Panc1 (cell line): ENCODE results near the gene GCHFR. TPM values are rescaled to one million over a fixed set of nuclear protein-coding genes. Genes with fewer than 3 reads are reported as not detected.

Source experiments
- ATAC-seq: fragments of 200-7000 bp; cut with Tn5 transposase; 2 replicates; pipeline ENCODE4 v1.9.1; 2020; ENCODE audit warnings: mild to moderate bottlenecking, moderate library complexity
- BruUV-seq: library from RNA; stranded (reverse); fragments of 400-500 nt; replicated peaks from 2 replicates; lab custom pipeline; 2021; lab: Mats Ljungman, UMichigan
- CTCF ChIA-PET: fragments of 300-600 bp; sonication (Branson Sonifier 250); formaldehyde crosslinking; loops from one replicate; lab custom pipeline; 2022; ENCODE audit warnings: antibody characterized with exemption; lab: Charles Lee
- POLR2A ChIA-PET: fragments of 300-600 bp; sonication (Branson Sonifier 250); formaldehyde crosslinking; loops from one replicate; lab custom pipeline; 2022; ENCODE audit warnings: antibody characterized with exemption; lab: Charles Lee
- DNase-seq: peaks from one replicate; pipeline ENCODE4 v3.0.0-alpha.2; 2010; ENCODE audit warnings: low read depth, low spot score
- H3K27ac ChIP-seq: 2 replicates; pipeline ENCODE4 v1.5.1; 2011; ENCODE audit warnings: mild to moderate bottlenecking, low read length, inconsistent platforms
- H3K27me3 ChIP-seq: fragments of 200-500 bp; sonication (Bioruptor generic); 2 replicates; pipeline ENCODE4 v1.6.0; 2014; ENCODE audit warnings: low read length, inconsistent platforms; ENCODE audit not compliant: control insufficient read depth, insufficient read depth
- H3K36me3 ChIP-seq: fragments of 200-500 bp; sonication (Bioruptor generic); 2 replicates; pipeline ENCODE4 v1.5.1; 2014; ENCODE audit warnings: inconsistent platforms, mild to moderate bottlenecking, low read length, moderate library complexity; ENCODE audit not compliant: control insufficient read depth, insufficient read depth
- H3K4me1 ChIP-seq: 2 replicates; pipeline ENCODE4 v1.5.1; 2011; ENCODE audit warnings: inconsistent platforms, mild to moderate bottlenecking, low read length, moderate library complexity; ENCODE audit not compliant: control insufficient read depth, insufficient read depth
- H3K4me3 ChIP-seq, 2 experiments: 2 replicates each; pipeline ENCODE4 v1.5.1; 2011 to 2012; ENCODE audit warnings: low read depth in 2 of 2, low read length in 2 of 2, mild to moderate bottlenecking in 2 of 2, inconsistent platforms in 1 of 2, moderate library complexity in 1 of 2
- H3K9me3 ChIP-seq: fragments of 200-500 bp; sonication (Bioruptor generic); 2 replicates; pipeline ENCODE4 v1.5.1; 2014; ENCODE audit warnings: low read depth, mild to moderate bottlenecking, inconsistent platforms, low read length, moderate library complexity; ENCODE audit not compliant: control insufficient read depth, insufficient read depth
- CTCF ChIP-seq: fragments of 450-650 bp; IDR thresholded peaks from 2 replicates; pipeline ENCODE4 v1.5.1; 2017; ENCODE audit warnings: mild to moderate bottlenecking
- POLR2AphosphoS5 ChIP-seq: IDR thresholded peaks from 2 replicates; pipeline ENCODE4 v1.6.1; 2012; ENCODE audit warnings: mild to moderate bottlenecking, low read depth, low read length, moderate library complexity
- REST ChIP-seq, 2 experiments: IDR thresholded peaks; 2 replicates each; pipeline ENCODE4 v1.6.1; 2011 to 2012; ENCODE audit warnings: low read depth in 2 of 2, control low read depth in 1 of 2, low read length in 1 of 2, mild to moderate bottlenecking in 1 of 2, moderate library complexity in 1 of 2; ENCODE audit not compliant: insufficient read depth in 1 of 2
- SIN3A ChIP-seq: IDR thresholded peaks from 2 replicates; pipeline ENCODE4 v1.6.1; 2012; ENCODE audit warnings: low read depth, mild to moderate bottlenecking, low read length, moderate library complexity, borderline replicate concordance; ENCODE audit not compliant: insufficient read depth
- TCF7L2 ChIP-seq: IDR thresholded peaks from 2 replicates; pipeline ENCODE4 v1.6.1; 2011; ENCODE audit warnings: mild to moderate bottlenecking, low read depth, low read length, inconsistent platforms
- in situ Hi-C: cut with HindIII; loops from 2 replicates; pipeline ENCODE4 v1.10.0; 2016; ENCODE audit warnings: low sequenced_read_pairs, low pct_unique_long_range_greater_than_20kb
- intact Hi-C: fragments of 100-400 bp; cut with micrococcal nuclease; formaldehyde crosslinking; loops from one replicate; pipeline ENCODE4 v1.10.0; 2022; ENCODE audit not compliant: unreplicated experiment
- total RNA-seq: library from RNA; stranded (reverse); gene quantifications from one replicate; pipeline ENCODE4 v1.2.1, GENCODE V29; 2021; ENCODE audit not compliant: unreplicated experiment

GCHFR gene
- total RNA-seq, 1 experiment from 2014 or later = 37.2 TPM

- Histone ChIP-seq H3K27ac (no peak overlapping the region), H3K9me3 (no peaks in the 10 kb centered on the region), H3K4me3 (no peak overlapping the region), H3K4me1 (no peaks in the 10 kb centered on the region), H3K36me3 (no peaks in the 10 kb centered on the region), H3K27me3 (no peaks in the 10 kb centered on the region)
- ChIA-PET POLR2A (interaction anchor here (0.7 kb wide), 1 partner anchor 11 kb away, joined by 3 read pairs; no protein-coding TSS in a partner anchor), CTCF (interaction anchor here (0.7 to 1.2 kb wide), 8 partner anchors 9 to 159 kb away, joined by 3 to 12 read pairs (median 5); partner anchors contain the start of genes DNAJC17, GCHFR, VPS18 and ZFYVE19)
- BruUV-seq = no TSS peak
- peak; percentile 14; the same call in 1 of the 2 replicates for ATAC-seq
- no peak for DNase-seq
- intact Hi-C loops = no loop called here
- in situ Hi-C loops = no loop called here
- TF ChIP-seq POLR2AphosphoS5 = no peak
- no peak for TF ChIP-seq REST (IDR thresholded peaks at IDR 0.05; ENCODE audit: insufficient read depth in 1 of 2, low read depth in 2 of 2, low read length in 1 of 2)
- TF ChIP-seq SIN3A = no peak
- TF ChIP-seq CTCF = no peak
- TF ChIP-seq TCF7L2 = no peak
These were observed 16.9 kb upstream of the GCHFR start for GRCh38 chr15:40746916-40747418.

GRCh38 chr15:40747685-40748631 is 15.9 kb upstream of the GCHFR start:
- ATAC-seq (no peak), DNase-seq (no peak)
- H3K9me3 ChIP-seq = no peaks in the 10 kb centered on the region
- H3K4me3 ChIP-seq = no peak overlapping the region
- BruUV-seq = no TSS peak
- ChIA-PET POLR2A (no interaction called here), CTCF (interaction anchor here (0.6 to 1.2 kb wide), 2 partner anchors 54 to 182 kb away, joined by 3 to 5 read pairs; no protein-coding TSS in a partner anchor)
- no peak overlapping the region for H3K27ac ChIP-seq
- TF ChIP-seq CTCF (no peak), REST (IDR thresholded peaks at IDR 0.05; ENCODE audit: insufficient read depth in 1 of 2, low read depth in 2 of 2, low read length in 1 of 2) (no peak), SIN3A (no peak), POLR2AphosphoS5 (no peak), TCF7L2 (no peak)
- intact Hi-C loops = no loop called here
- no peaks in the 10 kb centered on the region for H3K36me3 ChIP-seq
- H3K27me3 ChIP-seq = no peaks in the 10 kb centered on the region
- no peaks in the 10 kb centered on the region for H3K4me1 ChIP-seq
- in situ Hi-C loops = no loop called here
